Measurements from ENCODE around the gene ZRSR2.
"Not testable (repeated sequence)": the region's sequence is repeated elsewhere in the genome, so short reads cannot be mapped to it uniquely, and the experiment has no call there.

The ZRSR2 gene

DNA sequence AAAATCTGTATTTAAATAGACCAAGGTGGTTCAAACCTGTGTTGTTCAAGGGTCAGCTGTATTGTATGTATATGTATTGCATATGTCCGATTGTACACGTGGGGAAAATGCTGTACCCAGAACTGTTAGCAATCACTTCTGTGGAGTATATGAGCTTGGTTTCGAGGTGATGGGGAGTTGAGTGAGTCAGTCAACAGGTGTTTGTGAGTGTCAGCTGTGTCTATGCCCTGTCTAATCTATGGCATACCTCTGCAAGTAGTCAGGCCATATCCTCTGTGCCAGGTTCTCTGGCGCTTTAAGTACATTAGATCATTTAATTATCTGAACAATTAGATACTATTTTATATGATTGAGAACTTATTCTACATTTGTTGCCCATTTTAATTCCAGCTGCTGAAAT is 7.4 kb downstream of the ZRSR2 start:
- FAIRE-seq (no peak), DNase-seq (ENCODE audit: low spot score) (no peak)

DNA sequence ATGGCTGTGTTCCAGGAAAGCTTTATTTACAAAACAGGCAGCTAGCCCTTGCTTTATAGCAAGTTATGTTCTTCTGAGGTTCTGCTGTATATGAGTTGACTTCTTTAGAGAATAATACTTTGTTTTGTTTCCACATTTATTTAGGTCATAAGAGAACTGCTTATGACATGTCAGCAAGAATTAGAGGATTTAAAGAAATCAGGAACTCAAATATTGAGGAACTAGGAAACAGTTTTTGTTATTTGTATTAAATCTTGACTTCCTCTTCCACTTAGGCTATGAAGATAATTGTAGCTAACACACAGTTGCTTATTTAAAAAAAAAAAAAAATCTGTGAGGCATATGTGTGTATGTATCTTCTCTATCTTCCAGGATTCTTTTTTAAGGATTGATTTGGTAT is 14.3 kb downstream of the ZRSR2 start:
- no peak for FAIRE-seq
- DNase-seq (ENCODE audit: low spot score): no peak

DNA sequence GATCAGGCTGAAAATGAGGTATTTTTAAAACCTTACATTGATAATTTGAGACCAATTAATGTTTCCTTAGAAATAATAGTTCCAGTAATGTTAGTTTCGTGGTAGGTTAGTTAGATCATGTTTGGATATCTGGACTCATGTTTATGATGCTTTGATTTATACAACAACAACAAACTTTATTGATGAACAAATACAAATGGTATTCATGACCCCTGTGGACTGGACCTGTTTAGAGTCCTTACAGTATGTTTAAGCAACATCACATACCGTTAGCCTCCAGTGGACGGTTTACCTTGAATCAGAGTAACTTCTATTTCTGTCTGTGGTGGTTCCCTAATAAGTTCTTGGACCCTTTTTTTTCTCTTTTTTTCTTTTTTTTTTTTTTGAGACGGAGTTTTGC is 18.0 kb downstream of the ZRSR2 start:
- no peak for FAIRE-seq

DNA sequence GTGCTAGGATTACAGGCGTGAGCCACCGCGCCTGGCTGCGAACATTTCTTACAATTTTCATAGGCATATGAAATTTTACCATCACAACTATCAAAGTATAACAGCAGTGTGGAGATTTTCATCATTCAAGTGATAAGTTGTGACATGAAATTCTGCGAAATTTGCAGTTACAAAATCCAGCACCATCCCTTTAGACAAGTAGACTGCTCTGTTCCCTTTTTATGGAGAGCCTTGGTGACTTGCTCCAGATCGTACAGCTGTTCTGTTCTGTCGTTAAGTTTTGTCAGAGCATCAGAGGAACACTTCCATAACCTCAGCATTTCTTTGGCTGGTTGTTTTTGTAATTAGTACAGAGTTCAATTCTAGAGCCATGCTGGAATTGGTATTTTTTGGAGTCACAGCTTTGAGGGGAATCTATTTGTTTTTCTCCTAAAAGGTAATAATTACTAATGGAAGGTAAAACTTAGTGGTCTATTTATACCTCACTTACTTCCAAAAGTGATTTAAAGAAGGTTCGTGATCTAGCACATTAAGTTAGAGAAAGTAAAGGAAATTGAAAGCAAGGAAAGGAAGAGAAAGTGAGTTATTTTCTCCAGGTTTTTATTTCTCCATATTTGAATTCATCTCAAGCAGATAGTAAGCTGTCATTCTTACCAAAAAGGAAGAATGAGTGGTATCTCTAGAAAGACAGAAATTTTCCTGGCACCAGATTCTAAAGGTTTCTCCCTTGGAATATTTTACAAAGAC is 22.1 kb downstream of the ZRSR2 start:
- DNase-seq (ENCODE audit: low spot score): no peak

More for the DNA sequence above, 18.0 kb downstream of the ZRSR2 start:
- no peak for DNase-seq (ENCODE audit: low spot score)

DNA sequence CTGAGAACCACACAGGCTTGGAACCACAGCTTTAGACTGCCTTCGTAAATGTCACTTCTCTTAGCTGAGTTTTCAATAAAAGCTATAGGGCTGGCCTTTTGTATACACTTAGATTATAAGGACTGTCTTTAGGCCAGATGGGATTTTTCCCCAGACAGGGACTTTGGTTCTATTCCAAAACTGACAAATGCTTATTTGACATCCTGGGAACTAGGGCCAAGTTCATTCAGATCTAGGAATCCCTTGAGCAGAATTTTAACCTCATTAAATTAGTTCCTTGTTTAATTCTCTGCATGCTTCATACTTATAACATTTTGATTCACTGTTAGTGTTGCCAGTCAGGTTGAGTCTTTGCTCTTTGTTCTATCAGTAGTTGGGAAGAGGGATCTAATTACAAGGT is 23.1 kb downstream of the ZRSR2 start:
- no peak for DNase-seq (ENCODE audit: low spot score)

More for the DNA sequence above, 22.1 kb downstream of the ZRSR2 start:
- FAIRE-seq: no peak

DNA sequence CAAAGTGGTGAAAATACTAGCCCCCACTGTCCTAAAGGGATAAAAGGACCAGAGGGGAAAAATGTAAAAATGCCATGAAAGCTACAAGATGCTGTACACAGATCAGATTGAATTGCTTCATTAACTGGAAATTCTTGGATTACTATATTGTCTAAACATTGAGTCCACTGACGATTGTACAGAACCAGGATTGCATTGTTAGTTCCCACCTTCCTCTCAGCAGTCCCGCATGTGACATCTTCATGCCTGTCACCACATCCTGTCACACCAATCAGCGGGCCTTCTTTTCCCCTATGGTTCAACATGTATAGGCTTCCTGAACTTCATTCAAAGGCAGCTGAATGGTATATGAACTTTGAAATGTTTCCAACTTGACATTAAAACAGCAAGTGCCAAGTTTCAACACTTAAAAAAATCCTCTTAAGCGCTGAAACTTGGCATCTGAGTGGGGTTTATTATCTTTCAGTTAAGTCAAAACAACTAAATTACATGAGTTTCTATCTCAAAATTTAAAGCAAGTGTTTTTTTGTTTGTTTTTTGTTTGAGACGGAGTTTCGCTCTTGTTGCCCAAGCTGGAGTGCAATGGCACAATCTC is 24.6 kb downstream of the ZRSR2 start:
- FAIRE-seq (no peak), DNase-seq (ENCODE audit: low spot score) (no peak)

More for the DNA sequence above, 23.1 kb downstream of the ZRSR2 start:
- no peak for FAIRE-seq

DNA sequence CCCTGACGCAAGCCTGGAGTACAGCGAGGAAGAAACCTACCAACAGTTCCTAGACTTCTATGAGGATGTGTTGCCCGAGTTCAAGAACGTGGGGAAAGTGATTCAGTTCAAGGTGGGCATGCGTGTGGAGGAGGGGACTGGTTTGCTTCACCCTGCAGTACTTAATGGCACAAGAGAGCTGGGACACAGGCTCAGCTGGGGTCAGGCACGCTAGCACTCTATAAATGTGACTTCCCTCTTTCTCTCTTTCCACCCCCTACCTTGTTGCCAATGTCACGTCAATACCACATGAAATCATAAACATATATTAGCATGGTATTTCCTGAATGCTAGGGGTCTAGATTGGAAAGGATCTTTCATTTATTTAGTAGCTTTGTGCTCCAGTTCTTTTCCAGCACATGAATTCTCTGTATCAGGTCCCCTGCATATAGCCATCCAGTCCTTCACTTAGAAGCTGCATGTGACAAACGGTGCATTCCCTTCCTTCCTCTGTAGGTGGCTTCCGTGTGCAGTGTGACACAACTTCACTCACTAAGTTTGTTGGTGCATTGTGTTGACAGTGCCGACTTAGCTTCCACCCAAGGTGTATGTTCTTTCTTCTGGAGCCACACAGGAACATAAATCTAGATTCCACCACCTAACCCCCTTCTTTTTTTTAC is 25.6 kb downstream of the ZRSR2 start:
- FAIRE-seq: no peak
- DNase-seq (ENCODE audit: low spot score): peak; percentile 1

DNA sequence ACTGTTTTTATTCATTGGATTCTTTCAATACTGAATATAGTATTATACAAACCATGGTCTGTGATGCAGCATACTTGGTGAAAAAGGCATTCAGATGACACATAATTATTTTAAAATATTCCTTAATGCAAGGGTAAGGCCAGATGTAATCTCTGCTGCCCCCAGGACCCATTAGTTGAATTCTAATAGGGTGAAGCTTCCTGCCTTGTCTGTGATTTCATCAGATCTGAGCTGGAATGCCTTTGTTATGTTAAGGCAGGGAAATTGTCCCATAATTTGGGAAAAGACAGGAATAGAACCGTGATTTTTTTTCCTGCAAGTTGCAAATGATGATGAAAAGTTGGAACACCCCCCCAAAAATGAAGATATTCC is 26.1 kb downstream of the ZRSR2 start:
- no peak for DNase-seq (ENCODE audit: low spot score)

DNA sequence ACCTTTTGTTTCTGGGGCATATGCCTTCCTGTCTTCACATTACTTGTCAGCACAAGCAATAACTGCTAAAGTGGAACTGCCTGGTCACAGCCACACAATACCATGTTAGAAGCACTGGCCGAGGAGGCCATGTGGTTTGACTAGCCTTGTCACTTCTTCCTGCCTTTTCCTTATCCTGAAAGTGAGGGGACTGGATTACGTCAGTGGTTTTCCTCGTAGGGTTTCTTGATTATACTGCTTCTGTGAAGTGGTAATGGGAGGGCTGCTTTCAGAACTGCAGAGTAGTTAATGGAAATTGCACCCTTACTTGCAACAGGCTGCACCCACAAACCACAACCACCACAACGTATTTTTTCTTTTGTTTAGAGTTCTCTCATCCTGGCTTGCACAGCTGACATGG is 26.6 kb downstream of the ZRSR2 start:
- DNase-seq (ENCODE audit: low spot score) (no peak), FAIRE-seq (no peak)

More for the DNA sequence above, 26.1 kb downstream of the ZRSR2 start:
- FAIRE-seq: no peak

DNA sequence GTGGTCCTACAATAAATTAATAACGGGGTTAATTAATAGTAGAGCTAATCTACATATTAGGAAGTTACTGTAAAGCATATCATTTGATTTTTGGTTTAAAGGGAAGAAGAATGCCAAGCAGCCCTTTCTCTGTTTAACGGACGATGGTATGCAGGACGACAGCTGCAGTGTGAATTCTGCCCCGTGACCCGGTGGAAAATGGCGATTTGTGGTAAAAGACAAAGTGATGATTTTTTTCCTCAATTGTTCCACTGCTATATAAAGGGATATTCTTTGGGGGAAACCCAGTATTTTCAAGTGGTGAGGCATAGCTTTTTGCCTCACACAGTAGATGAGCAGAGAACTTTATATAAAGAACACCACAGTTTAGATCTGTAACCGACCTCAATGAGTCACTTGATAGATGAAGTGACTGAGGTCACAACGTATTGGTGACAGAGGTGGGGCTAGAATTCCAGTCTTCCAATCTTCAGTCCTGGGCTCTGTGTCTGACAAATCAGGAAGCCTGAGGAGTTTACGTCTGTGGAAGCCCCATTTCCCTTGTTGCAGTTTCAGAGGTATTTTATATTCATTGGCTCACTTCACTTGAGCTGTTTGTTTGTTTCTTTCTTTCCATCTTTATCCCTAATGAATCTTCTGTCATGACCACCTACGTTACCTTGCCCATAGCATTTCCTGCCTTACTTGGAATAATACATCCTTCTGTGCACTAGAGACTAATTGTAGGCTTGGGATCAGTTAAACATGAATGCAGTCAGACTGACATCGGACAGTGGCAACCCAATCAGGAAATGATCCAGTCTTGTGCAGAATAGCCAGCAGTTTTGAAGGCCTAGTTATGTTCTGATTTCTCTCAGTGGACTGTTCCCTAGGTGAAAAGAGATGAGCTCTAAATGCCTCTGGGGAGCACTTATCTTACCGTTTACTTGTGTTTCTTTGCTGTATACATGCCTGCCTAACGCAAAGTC is 30.1 kb downstream of the ZRSR2 start:
- FAIRE-seq: no peak
- DNase-seq (ENCODE audit: low spot score): no peak

DNA sequence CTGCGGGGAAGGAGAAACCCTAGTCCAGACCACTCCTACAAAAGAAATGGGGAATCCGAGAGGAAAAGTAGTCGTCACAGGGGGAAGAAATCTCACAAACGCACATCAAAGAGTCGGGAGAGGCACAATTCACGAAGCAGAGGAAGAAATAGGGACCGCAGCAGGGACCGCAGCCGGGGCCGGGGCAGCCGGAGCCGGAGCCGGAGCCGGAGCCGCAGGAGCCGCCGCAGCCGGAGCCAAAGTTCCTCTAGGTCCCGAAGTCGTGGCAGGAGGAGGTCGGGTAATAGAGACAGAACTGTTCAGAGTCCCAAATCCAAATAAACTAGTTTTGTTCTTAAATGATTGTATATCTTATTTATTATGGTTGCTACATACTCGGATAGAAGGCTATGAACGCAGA is 32.6 kb downstream of the ZRSR2 start:
- FAIRE-seq: no peak
- no peak for DNase-seq (ENCODE audit: low spot score)

DNA sequence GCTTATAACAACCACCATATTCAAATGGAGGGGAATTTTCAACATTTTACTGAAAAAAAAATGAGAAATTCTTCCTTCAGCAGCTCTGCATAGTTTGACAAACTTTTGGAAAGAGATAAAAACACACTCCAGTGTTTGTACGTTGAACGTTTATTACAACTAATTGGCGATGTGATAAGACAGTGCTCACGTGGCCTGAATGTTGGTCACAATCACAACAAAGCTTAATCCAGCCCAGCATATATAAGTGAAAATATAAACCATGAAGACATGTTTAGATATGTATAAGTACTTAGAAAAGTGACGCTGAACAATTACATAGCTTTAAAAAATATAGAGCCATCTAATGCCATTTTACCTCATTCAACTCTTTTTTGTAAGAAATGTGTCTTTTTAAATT is 35.7 kb downstream of the ZRSR2 start:
- FAIRE-seq (no peak), DNase-seq (ENCODE audit: low spot score) (no peak)

DNA sequence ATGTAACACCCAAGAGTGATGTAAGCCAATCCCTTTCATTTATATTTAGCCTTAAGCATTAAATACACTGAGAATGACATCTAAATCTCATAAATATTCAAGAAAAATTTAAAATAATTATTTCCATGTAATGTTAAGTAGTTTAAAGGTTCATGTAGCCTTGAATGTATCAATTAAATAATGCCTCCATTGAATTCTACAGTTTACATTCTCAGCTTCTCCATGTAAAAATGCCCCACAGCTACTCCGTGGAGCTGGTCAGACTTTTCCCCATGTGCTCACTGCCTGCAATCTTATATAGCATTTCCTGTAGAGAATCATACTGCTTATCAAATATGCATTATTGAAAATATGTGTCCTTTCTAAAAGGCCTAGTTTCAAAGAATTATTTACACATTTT is 38.9 kb downstream of the ZRSR2 start:
- FAIRE-seq (no peak), DNase-seq (ENCODE audit: low spot score) (no peak)

DNA sequence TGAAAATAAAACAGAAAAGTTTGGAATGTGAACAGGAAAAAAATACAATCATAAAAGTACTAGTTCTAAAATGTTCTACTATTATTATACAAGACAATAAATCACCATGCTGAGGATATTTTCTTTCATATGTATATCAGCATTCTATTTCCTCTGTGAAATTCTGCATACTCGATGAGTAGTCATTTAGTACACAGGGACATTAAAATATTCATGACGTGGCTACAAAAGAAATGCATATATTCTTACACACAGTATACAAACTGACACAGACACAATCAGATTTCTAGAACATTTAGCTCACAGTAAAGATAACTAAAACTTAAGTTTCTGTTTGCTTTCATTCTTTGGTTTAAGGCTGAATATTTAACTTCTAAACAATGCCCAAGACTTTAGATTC is 41.1 kb downstream of the ZRSR2 start:
- DNase-seq (ENCODE audit: low spot score); FAIRE-seq: not testable (repeated sequence)

DNA sequence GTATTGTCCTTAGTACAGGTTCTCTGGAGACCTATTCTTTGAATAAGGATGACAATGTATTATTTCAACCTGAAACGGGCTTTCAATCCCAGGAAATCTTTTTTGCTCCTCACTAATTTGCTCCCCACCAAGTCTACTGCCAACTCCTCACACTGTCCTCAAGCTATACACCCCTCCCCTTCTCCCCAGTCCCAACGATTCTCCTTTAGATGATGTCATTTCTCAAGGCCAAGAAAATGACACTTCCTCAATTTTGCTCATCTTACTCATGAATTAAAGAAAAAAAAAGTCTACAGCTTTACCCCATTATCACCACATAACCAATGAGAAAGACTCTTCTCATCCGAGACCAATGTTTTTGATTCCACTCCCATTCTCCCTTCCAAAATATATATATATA is 43.8 kb downstream of the ZRSR2 start:
- no peak for DNase-seq (ENCODE audit: low spot score)
- FAIRE-seq: no peak

DNA sequence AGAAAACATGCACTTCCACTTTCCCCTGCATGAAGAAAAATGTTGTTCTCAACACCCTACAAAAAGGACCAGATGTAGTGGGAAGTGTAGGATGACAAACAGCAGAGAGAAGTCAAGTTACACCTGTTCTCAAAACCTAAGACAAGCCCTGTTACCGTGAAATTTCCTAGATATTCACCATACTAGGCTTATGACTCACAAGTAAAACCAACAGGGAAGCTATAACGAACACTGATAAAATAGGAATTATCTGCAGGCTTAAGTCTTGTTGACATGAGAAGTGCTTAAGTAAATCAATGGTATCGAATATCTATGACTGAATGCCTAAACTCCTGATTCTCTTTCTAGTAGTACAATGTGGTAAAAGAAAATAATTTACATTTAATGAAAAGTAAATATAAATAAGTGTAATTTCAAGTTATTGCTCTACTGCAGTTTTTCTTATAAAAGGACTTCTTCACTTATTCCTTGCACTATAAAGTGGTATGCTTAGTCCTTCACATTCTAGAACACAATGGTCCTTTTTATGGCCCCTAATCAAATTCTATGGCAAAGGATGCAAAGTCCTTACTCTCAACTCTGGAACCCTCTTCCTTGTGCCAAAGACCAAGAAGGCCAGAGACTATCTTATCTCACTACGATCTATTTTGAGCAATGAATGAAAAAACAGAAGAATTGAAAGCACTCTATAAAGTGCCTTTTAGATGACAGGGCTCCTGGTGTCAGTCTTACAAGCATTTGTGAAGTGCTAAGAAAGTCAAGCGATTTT is 44.7 kb downstream of the ZRSR2 start:
- DNase-seq (ENCODE audit: low spot score) (no peak), FAIRE-seq (no peak)

DNA sequence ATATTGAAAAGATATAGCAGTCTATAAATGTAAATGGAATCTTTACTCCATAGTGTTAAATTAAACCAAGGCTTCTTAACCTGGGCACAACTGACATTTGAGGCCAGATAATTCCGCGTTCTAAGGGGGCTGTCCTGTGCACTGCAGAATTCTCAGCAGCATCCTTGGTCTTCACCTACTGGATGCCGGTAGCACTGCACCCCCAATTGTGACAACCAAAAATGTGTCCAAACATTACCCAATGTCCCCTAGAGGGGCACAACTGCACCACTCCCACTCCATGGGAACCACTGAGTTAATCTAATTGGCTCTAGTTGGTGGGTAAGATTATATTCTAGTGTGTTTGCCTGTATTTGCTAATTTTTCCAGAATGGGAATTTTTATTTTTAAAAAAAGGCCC is 47.7 kb downstream of the ZRSR2 start:
- DNase-seq (ENCODE audit: low spot score) (no peak), FAIRE-seq (no peak)

DNA sequence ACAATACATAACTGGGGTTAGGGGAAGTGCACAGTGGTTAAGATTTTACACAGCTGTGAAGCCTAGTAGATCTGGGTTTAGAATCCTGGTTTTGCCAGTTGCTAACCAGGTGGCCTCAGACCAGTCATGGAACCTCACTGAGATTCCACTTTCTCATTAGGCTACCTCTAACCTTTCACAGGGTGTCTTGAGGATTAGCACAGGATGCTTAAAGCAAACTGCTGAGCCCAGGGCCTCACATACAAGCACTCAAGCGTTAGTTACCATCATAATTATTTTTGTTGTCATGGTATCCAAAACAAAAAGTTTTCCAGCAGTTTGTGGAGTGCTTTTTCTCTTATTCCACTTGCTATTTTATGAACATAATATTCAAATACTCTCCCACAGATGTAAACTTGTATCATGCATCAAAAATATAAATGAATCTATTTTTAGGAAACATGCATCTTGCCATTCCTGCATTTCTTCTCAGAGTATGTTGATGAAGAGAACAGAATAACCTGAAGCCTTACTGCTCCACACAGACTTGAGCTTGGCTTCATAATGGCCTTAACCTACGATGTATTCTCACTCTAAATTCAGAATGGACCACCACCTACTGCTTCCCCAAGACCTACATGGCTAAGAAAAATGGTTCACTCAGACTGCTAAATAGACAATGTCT is 51.7 kb downstream of the ZRSR2 start:
- FAIRE-seq: no peak
- DNase-seq (ENCODE audit: low spot score): no peak

DNA sequence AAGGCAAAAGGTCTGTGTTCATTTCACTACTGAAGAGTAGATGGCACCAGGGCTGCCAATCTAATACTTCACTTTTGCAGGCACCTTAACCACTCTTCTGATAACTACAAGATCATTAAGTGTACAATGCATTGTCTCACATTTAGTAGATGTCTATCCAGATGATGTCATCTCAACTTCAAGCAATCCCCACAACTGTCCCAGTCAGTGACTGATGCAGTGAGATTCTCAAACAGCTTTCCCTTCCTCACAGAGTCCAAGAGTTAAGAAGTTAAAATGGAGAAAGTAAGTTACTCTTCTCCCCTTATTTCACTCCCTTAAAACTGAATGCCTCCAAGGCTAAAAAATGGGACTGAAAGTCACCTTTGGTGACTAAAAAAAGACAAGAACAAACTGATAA is 53.7 kb downstream of the ZRSR2 start:
- DNase-seq (ENCODE audit: low spot score) (no peak), FAIRE-seq (no peak)

DNA sequence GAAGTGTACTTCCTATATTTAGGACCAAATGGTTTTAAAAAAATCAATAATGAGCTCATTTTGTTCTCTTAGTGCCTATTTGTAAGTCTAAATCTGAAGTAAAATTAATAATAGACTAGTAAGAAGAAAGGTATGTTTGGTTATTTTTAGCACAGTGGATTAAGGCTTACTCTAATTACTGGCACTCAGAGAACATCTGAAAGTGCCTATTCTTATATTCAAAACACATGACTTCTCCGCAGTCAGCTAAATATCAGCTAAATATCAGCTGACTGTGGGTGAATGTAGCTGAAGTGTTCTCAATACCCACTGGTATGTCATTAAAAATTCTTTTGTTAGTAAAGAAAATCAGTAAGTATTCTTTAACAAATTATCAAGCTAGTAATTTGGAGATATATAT is 58.3 kb downstream of the ZRSR2 start:
- FAIRE-seq (no peak), DNase-seq (ENCODE audit: low spot score) (no peak)

Measured in urothelium cell line (cell line).